A673 (cell line): ENCODE results near the gene C8A. TPM values are rescaled to one million over a fixed set of nuclear protein-coding genes. Genes with fewer than 3 reads are reported as not detected.

ENCODE experiments used
- BruUV-seq: library from RNA; stranded (reverse); fragments of 400-500 nt; replicated peaks from 2 replicates; lab custom pipeline; 2021; lab: Mats Ljungman, UMichigan
- CTCF ChIA-PET: fragments of 300-600 bp; sonication (Branson Sonifier 250); formaldehyde crosslinking; loops from one replicate; lab custom pipeline; 2022; ENCODE audit warnings: antibody characterized with exemption; lab: Charles Lee
- POLR2A ChIA-PET: fragments of 300-600 bp; sonication (Branson Sonifier 250); formaldehyde crosslinking; loops from one replicate; lab custom pipeline; 2022; ENCODE audit warnings: antibody characterized with exemption; ENCODE audit not compliant: low non-redundant PET; lab: Charles Lee
- DNase-seq: peaks from one replicate; pipeline ENCODE4 v3.0.0-alpha.2; 2015; ENCODE audit warnings: low spot score
- H3K27ac ChIP-seq: fragments of 200-600 bp; sonication (generic); 2 replicates; pipeline ENCODE4 v1.5.1; 2016; ENCODE audit warnings: mixed run types, low read depth, mild to moderate bottlenecking, mixed read lengths, antibody characterized with exemption, low read length; ENCODE audit not compliant: poor library complexity, severe bottlenecking
- H3K27me3 ChIP-seq: fragments of 200-600 bp; sonication (generic); replicated peaks from 2 replicates; pipeline ENCODE4 v1.6.1; 2017; ENCODE audit warnings: mixed run types, low read depth, mild to moderate bottlenecking, mixed read lengths, antibody characterized with exemption, low read length; ENCODE audit not compliant: insufficient read depth, poor library complexity
- H3K36me3 ChIP-seq: fragments of 200-600 bp; sonication (generic); 2 replicates; pipeline ENCODE4 v1.6.1; 2016; ENCODE audit warnings: mixed run types, mild to moderate bottlenecking, mixed read lengths, antibody characterized with exemption, low read length; ENCODE audit not compliant: insufficient read depth, poor library complexity, severe bottlenecking
- H3K4me1 ChIP-seq: fragments of 200-600 bp; sonication (generic); 2 replicates; pipeline ENCODE4 v1.6.1; 2017; ENCODE audit warnings: mixed run types, mild to moderate bottlenecking, mixed read lengths, antibody characterized with exemption, low read length; ENCODE audit not compliant: insufficient read depth, poor library complexity, severe bottlenecking
- H3K4me3 ChIP-seq: fragments of 200-600 bp; sonication (generic); 2 replicates; pipeline ENCODE4 v1.5.1; 2016; ENCODE audit warnings: low read depth, mixed run types, mild to moderate bottlenecking, mixed read lengths, low read length; ENCODE audit not compliant: poor library complexity, severe bottlenecking
- H3K9me3 ChIP-seq: fragments of 200-600 bp; sonication (generic); 2 replicates; pipeline ENCODE4 v1.6.1; 2016; ENCODE audit warnings: mixed run types, low read depth, mild to moderate bottlenecking, mixed read lengths, antibody characterized with exemption, low read length; ENCODE audit not compliant: poor library complexity, severe bottlenecking
- EZH2 ChIP-seq: fragments of 200-600 bp; sonication (generic); IDR thresholded peaks from 2 replicates; pipeline ENCODE4 v1.6.1; 2017; ENCODE audit warnings: borderline replicate concordance, low read depth, mild to moderate bottlenecking, mixed read lengths, antibody characterized with exemption, low read length; ENCODE audit not compliant: poor library complexity, severe bottlenecking
- intact Hi-C: fragments of 100-400 bp; cut with micrococcal nuclease; formaldehyde crosslinking; loops from one replicate; pipeline ENCODE4 v1.10.0; 2022; ENCODE audit not compliant: unreplicated experiment
- total RNA-seq: library from RNA; stranded (reverse); gene quantifications from 2 replicates; pipeline ENCODE4 v1.2.3, GENCODE V29; 2021
- TF ChIP-seq, protein P1 (sequence below): fragments of 300-800, 200-600 bp; sonication (generic); conservative IDR thresholded peaks from 2 replicates; pipeline ENCODE4 v1.5.1; 2017; ENCODE audit warnings: low read depth, mild to moderate bottlenecking, antibody characterized with exemption, low read length, moderate library complexity, mixed read lengths

C8A gene
- total RNA-seq, 1 experiment from 2014 or later: not detected

DNA sequence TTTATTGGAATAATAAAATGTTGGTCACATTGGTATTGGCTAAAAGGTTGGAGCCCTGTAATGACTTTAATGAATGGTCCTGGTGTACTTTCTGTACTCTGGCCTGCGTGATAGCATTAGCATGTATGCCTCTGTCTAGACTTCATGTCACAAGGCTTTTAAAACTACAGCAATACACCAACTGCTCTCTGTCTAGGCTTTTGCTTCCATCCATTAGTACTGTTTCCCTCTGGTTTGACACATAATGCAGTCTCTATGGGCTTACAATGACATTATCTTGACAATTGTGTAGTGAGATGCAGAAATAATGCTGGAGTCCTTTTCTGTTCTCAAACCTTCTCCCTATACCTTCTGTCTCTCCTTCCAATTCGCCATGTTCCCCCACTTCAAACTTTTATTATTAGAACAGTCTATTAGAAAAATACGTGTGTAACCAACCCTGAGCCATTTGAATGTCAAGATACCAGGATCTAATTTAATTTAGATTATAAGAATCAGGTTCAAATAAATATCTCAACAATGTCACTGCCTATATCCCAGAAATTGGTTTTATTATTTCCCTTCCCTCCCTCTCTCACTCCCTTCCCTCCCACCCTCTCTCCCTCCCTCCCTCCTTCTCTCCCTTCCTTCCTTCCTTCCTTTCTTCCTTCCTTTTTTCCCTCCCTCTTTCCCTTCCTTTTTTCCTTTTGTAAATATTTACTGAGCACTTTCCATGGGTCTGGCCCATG, 8.8 kb downstream of the C8A start:
- CTCF ChIA-PET: no interaction called here
- intact Hi-C loops: no loop called here
- H3K27ac ChIP-seq: no peak overlapping the region
- no peak for DNase-seq
- POLR2A ChIA-PET: no interaction called here
- H3K36me3 ChIP-seq: no peaks in the 10 kb centered on the region
- H3K9me3 ChIP-seq: no peaks in the 10 kb centered on the region
- H3K4me3 ChIP-seq: no peak overlapping the region
- TF ChIP-seq EZH2: no peak
- TF ChIP-seq, protein P1, sequence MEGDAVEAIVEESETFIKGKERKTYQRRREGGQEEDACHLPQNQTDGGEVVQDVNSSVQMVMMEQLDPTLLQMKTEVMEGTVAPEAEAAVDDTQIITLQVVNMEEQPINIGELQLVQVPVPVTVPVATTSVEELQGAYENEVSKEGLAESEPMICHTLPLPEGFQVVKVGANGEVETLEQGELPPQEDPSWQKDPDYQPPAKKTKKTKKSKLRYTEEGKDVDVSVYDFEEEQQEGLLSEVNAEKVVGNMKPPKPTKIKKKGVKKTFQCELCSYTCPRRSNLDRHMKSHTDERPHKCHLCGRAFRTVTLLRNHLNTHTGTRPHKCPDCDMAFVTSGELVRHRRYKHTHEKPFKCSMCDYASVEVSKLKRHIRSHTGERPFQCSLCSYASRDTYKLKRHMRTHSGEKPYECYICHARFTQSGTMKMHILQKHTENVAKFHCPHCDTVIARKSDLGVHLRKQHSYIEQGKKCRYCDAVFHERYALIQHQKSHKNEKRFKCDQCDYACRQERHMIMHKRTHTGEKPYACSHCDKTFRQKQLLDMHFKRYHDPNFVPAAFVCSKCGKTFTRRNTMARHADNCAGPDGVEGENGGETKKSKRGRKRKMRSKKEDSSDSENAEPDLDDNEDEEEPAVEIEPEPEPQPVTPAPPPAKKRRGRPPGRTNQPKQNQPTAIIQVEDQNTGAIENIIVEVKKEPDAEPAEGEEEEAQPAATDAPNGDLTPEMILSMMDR: no peak
- H3K4me1 ChIP-seq: no peaks in the 10 kb centered on the region
- H3K27me3 ChIP-seq: no peaks in the 10 kb centered on the region
- no TSS peak for BruUV-seq

DNA sequence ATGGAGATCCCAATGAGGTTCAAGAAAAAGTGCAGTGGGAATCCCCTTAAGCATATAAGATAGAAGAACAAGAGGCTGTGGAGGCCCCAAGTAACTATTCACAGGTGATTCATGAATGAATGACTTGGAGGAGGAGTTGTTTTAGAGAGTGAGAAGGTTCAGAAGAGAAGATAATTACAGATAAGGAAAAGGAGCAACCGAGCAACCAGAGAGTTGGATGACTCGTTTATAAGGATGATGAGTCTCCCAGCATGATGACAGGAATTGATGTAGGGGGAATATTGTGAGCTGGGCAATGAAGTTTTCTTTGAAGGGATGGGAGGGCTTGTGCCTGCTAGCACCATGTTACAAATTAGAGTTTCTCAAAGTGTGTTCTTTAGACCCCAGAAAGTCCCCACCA, 9.8 kb downstream of the C8A start:
- POLR2A ChIA-PET: no interaction called here

GRCh38 chr1:56866656-56867055, 12.1 kb downstream of the C8A start:
- no peak overlapping the region for H3K4me3 ChIP-seq
- no peak for TF ChIP-seq EZH2
- TF ChIP-seq, protein P1: no peak
- no peak for DNase-seq
- no peaks in the 10 kb centered on the region for H3K27me3 ChIP-seq
- no peaks in the 10 kb centered on the region for H3K4me1 ChIP-seq
- no peaks in the 10 kb centered on the region for H3K9me3 ChIP-seq
- intact Hi-C loops: no loop called here
- ChIA-PET POLR2A (no interaction called here), CTCF (no interaction called here)
- no peaks in the 10 kb centered on the region for H3K36me3 ChIP-seq
- BruUV-seq: no TSS peak
- H3K27ac ChIP-seq: no peak overlapping the region

More for the DNA sequence above, 9.8 kb downstream of the C8A start:
- Histone ChIP-seq H3K9me3 (no peaks in the 10 kb centered on the region), H3K4me1 (no peaks in the 10 kb centered on the region), H3K36me3 (no peaks in the 10 kb centered on the region), H3K4me3 (no peak overlapping the region), H3K27me3 (no peaks in the 10 kb centered on the region), H3K27ac (no peak overlapping the region)
- TF ChIP-seq, protein P1: no peak
- TF ChIP-seq EZH2: no peak
- CTCF ChIA-PET: no interaction called here
- BruUV-seq: no TSS peak
- intact Hi-C loops: no loop called here
- no peak for DNase-seq
